Stomach (tissue), 9 donors: ENCODE measurements around the gene RBM44. TPM values are rescaled to one million over a fixed set of nuclear protein-coding genes. Genes with fewer than 3 reads are reported as not detected.
A peak's percentile ranks its signal among the peaks of the same experiment; 100 is the strongest.
"Not testable (repeated sequence)": the region's sequence is repeated elsewhere in the genome, so short reads cannot be mapped to it uniquely, and the experiment has no call there.

Experiments
- DNase-seq, 2 donors: peaks; one replicate each; pipeline versions ENCODE4 v3.0.0 to v3.0.0-alpha.2; 2013 to 2019
- H3K27ac ChIP-seq, 5 donors: fragments of 200-600 bp in 4 of 5; sonication (generic) in 4 of 5; one replicate each; pipeline ENCODE4 v1.5.1; 2013 to 2019; ENCODE audit warnings: mild to moderate bottlenecking in 1 of 5, moderate library complexity in 1 of 5
- H3K27me3 ChIP-seq, 3 donors: fragments of 200-600 bp; sonication (generic); one replicate each; pipeline ENCODE4 v1.5.1; 2017 to 2019; ENCODE audit warnings: mixed run types in 1 of 3
- H3K36me3 ChIP-seq, 4 donors: fragments of 200-600 bp; sonication (generic); 1 replicate in 3 of 4; 2 replicates in 1 of 4; pipeline ENCODE4 v1.5.1; 2016 to 2019
- H3K4me1 ChIP-seq, 4 donors: fragments of 200-600 bp; sonication (generic); one replicate each; pipeline ENCODE4 v1.5.1; 2016 to 2019
- H3K4me3 ChIP-seq, 4 donors: fragments of 200-600 bp; sonication (generic) in 3 of 4; one replicate each; pipeline ENCODE4 v1.5.1; 2016 to 2019; ENCODE audit warnings: mild to moderate bottlenecking in 1 of 4
- H3K9me3 ChIP-seq, 4 donors: fragments of 200-600 bp; sonication (generic); one replicate each; pipeline ENCODE4 v1.5.1; 2016 to 2019
- CTCF ChIP-seq, 7 experiments: fragments of 450-650 bp in 4 of 7; fragments of 200-600 bp in 3 of 7; sonication (generic) in 3 of 7; IDR thresholded peaks; one replicate each; pipeline ENCODE4 v1.5.1; 2016 to 2019; ENCODE audit warnings: antibody characterized with exemption in 7 of 7, control low read depth in 2 of 7, mild to moderate bottlenecking in 1 of 7
- EP300 ChIP-seq: sonication (generic); formaldehyde crosslinking; IDR thresholded peaks from one replicate; pipeline ENCODE4 v1.6.1; 2017; ENCODE audit warnings: antibody characterized with exemption
- POLR2A ChIP-seq, 4 donors: fragments of 450-650 bp; IDR thresholded peaks; one replicate each; pipeline ENCODE4 v1.6.1; 2016; ENCODE audit warnings: antibody characterized with exemption in 4 of 4, control low read depth in 2 of 4, mild to moderate bottlenecking in 1 of 4, moderate library complexity in 1 of 4
- POLR2AphosphoS5 ChIP-seq, 3 donors: sonication (generic); formaldehyde crosslinking; IDR thresholded peaks; one replicate each; pipeline ENCODE4 v1.6.1; 2016; ENCODE audit warnings: antibody characterized with exemption in 3 of 3
- WGBS, 5 donors: extraction: QIAGEN DNeasy Blood & Tissue Kit in 3 of 5; methylation state at CpG; one replicate each; pipeline versions ENCODE4 v1.1.5 to v1.1.7; 2013 to 2018; 5-methylcytosine and 5-hydroxymethylcytosine counted together
- intact Hi-C: fragments of 100-400 bp; cut with DNase I; formaldehyde crosslinking; loops from one replicate; pipeline ENCODE4 v1.15.1; 2023; ENCODE audit warnings: low total_unique reads
- polyA plus RNA-seq, 3 donors: library from polyadenylated mRNA; stranded (reverse); fragments of 200-250 nt; gene quantifications; one replicate each; pipeline ENCODE4 v1.2.3, GENCODE V29; 2013
- total RNA-seq, 5 donors: library from RNA; depleted of rRNA; stranded (reverse); fragments of >200 nt; gene quantifications; one replicate each; pipeline versions ENCODE4 v1.1.0 to v1.2.3, GENCODE V29; 2014 to 2016
- donor health status: healthy with polysubstance abuse.
- donor health status: Bipolar disorder and iron deficiency.
- donor health status: healthy.

The RBM44 gene
- total and polyA plus RNA-seq, 8 donors = under 0.01 to 2.4 (median 1.8) TPM; not detected in 3

- 50 to 79% (median 53%) methylated on average over 3 of the region's 3 CpGs for WGBS, 5 donors
- no peak overlapping the region for H3K4me3 ChIP-seq
- no peak for TF ChIP-seq POLR2AphosphoS5 (IDR thresholded peaks at IDR 0.05)
- TF ChIP-seq CTCF (IDR thresholded peaks at IDR 0.05) = no peak
- no peak for TF ChIP-seq POLR2A (IDR thresholded peaks at IDR 0.05)
- no peak for TF ChIP-seq EP300
- no peak for DNase-seq
- intact Hi-C loops = no loop called here
- no peaks in the 10 kb centered on the region for H3K4me1 ChIP-seq
- no peaks in the 10 kb centered on the region for H3K27me3 ChIP-seq
- no peak overlapping the region for H3K27ac ChIP-seq
- H3K36me3 ChIP-seq = no peaks in the 10 kb centered on the region
- no peaks in the 10 kb centered on the region for H3K9me3 ChIP-seq
Measured at GRCh38 chr2:237835372-237835771, 36.8 kb downstream of the RBM44 start.

DNA sequence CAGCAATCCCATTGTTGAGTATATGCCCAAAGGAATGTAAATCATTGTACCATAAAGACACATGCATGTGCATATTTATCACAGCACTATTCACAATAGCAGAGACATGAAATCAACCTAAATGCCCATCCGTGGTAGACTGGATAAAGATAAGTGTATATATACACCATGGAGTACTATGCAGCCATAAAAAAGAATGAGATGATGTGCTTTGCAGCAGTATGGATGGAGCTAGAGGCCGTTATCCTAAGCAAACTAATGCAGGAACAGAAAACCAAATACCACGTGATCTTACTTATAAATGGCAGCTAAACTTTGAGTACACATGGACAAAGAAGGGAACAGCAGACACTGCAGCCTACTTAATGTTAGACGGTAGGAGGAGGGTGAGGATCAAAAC, 42.5 kb downstream of the RBM44 start:
- no peak for DNase-seq
- Histone ChIP-seq H3K9me3 (peaks cover 0 to 4% (median 0%) of the 10 kb centered on the region in 4 donors), H3K27ac (no peak overlapping the region), H3K36me3 (no peaks in the 10 kb centered on the region), H3K4me1 (no peaks in the 10 kb centered on the region), H3K27me3 (no peaks in the 10 kb centered on the region), H3K4me3 (no peak overlapping the region)
- 67 to 83% (median 76%) methylated on average over 4 of the region's 4 CpGs for WGBS, 5 donors
- TF ChIP-seq EP300 = no peak
- TF ChIP-seq POLR2AphosphoS5 (IDR thresholded peaks at IDR 0.05) = no peak
- TF ChIP-seq POLR2A (IDR thresholded peaks at IDR 0.05) = no peak
- no peak for TF ChIP-seq CTCF (IDR thresholded peaks at IDR 0.05)
- intact Hi-C loops = no loop called here

DNA sequence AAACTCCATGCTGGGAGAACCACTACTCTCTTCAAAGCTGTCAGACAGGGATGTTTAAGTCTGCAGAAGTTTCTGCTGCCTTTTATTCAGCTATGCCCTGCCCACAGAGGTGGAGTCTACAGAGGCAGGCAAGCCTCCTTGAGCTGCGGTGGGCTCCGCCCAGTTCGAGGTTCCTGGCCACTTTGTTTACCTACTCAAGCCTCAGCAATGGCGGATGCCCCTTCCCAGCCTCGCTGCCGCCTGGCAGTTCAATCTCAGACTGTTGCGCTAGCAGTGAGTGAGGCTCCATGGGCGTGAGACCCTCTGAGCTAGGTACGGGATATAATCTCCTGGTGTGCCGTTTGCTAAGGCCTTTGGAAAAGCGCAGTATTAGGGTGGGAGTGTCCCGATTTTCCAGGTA, 50.4 kb downstream of the RBM44 start:
- WGBS, 5 donors = 85 to 94% (median 93%) methylated on average over 12 of the region's 12 CpGs
- intact Hi-C loops, H3K27ac ChIP-seq: not testable (repeated sequence)

DNA sequence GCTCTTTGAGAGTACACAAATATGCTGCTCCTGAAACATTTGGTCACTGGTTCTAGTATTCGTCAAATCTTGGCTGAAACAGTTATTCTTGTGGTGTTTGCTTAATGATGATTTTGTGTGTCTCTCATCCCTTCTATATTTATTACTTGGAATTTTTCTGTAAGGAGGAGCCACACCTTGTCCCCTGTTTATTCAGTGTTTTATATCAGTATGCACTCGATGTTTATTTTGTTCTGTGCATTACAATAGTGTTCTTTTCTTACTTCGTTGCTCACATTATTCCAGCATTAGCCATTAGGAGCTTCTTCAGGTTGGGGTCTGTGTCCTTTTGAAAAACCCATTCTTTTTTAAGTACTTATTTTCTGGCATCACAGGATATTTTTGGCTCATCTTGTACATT, 55.7 kb downstream of the RBM44 start:
- intact Hi-C loops = loop anchor here (10.0 kb wide), 1 partner anchor 71 kb away; no protein-coding TSS in a partner anchor
- H3K4me3 ChIP-seq = no peak overlapping the region
- H3K36me3 ChIP-seq = no peaks in the 10 kb centered on the region
- peaks cover 0 to under 1% (median 0%) of the 10 kb centered on the region in 4 donors for H3K9me3 ChIP-seq
- peaks cover 8 to 12% (median 10%) of the 10 kb centered on the region in 4 donors for H3K4me1 ChIP-seq
- 34 to 63% (median 49%) methylated on average over 3 of the region's 3 CpGs for WGBS, 5 donors
- H3K27ac ChIP-seq = no peak overlapping the region
- peaks cover 0 to 11% (median 0%) of the 10 kb centered on the region in 3 donors for H3K27me3 ChIP-seq
- no peak for DNase-seq
- no peak for TF ChIP-seq EP300
- no peak for TF ChIP-seq POLR2AphosphoS5 (IDR thresholded peaks at IDR 0.05)

More for the DNA sequence above, 50.4 kb downstream of the RBM44 start:
- not testable (repeated sequence) for H3K4me1 ChIP-seq, H3K27me3 ChIP-seq, H3K9me3 ChIP-seq, DNase-seq, H3K36me3 ChIP-seq, H3K4me3 ChIP-seq

DNA sequence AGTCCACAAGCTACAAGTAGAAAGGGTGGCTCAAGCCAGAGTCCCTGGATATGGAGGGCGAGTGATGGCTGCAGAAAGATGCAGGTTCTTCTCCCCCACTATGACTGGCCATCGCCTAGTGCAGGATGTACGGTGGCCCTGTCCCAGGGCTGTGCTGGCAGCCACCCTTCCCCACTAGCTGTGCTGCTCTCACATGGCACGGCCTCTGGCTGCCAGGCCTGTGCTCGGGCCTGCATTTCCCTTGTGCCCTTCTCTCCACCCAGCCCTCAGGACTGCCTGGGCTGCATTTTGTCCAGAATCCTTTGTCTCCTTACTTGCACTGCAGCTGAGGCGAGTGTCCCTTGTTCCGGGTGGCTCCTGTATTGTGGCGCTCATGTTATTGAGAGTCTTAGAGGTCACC, 59.2 kb downstream of the RBM44 start:
- WGBS, 5 donors = 73 to 87% (median 84%) methylated on average over 7 to 8 of the region's 8 CpGs
- TF ChIP-seq EP300 (no peak), POLR2AphosphoS5 (IDR thresholded peaks at IDR 0.05) (no peak), CTCF (IDR thresholded peaks at IDR 0.05) (no peak), POLR2A (IDR thresholded peaks at IDR 0.05) (no peak)
- H3K4me3 ChIP-seq = no peak overlapping the region
- DNase-seq = no peak
- H3K4me1 ChIP-seq = peaks cover 29 to 47% (median 41%) of the 10 kb centered on the region in 4 donors
- H3K27ac ChIP-seq = peak overlapping the region in 1 of 5 donors; percentile 93
- no peaks in the 10 kb centered on the region for H3K9me3 ChIP-seq
- intact Hi-C loops = loop anchor here (10.0 kb wide), 1 partner anchor 67 kb away; no protein-coding TSS in a partner anchor
- no peaks in the 10 kb centered on the region for H3K36me3 ChIP-seq
- peaks cover 0 to 32% (median 7%) of the 10 kb centered on the region in 3 donors for H3K27me3 ChIP-seq
